Ishikawa (cell line): ENCODE measurements around the gene CFAP97.
A peak's percentile ranks its signal among the peaks of the same experiment; 100 is the strongest.

Experiments used
- CEBPB ChIP-seq: IDR thresholded peaks from 2 replicates; pipeline ENCODE4 v1.6.1; 2012
- CREB1 ChIP-seq: IDR thresholded peaks from 2 replicates; pipeline ENCODE4 v1.6.1; 2012; ENCODE audit warnings: low read depth
- EGR1 ChIP-seq: IDR thresholded peaks from 2 replicates; pipeline ENCODE4 v1.6.1; 2012
- EP300 ChIP-seq: IDR thresholded peaks from 2 replicates; pipeline ENCODE4 v1.6.1; 2012; ENCODE audit warnings: borderline replicate concordance
- FOXM1 ChIP-seq: IDR thresholded peaks from 2 replicates; pipeline ENCODE4 v1.6.1; 2012; ENCODE audit warnings: low read depth, borderline replicate concordance
- MAX ChIP-seq: IDR thresholded peaks from 2 replicates; pipeline ENCODE4 v1.6.1; 2012
- NFIC ChIP-seq: IDR thresholded peaks from 2 replicates; pipeline ENCODE4 v1.6.1; 2012
- RAD21 ChIP-seq: IDR thresholded peaks from 2 replicates; pipeline ENCODE4 v1.6.1; 2012; ENCODE audit warnings: low read depth
- REST ChIP-seq: IDR thresholded peaks from 2 replicates; pipeline ENCODE4 v1.6.1; 2012; ENCODE audit warnings: low read depth, mild to moderate bottlenecking
- TAF1 ChIP-seq: IDR thresholded peaks from 2 replicates; pipeline ENCODE4 v1.6.1; 2012; ENCODE audit warnings: low read depth, mild to moderate bottlenecking
- TCF12 ChIP-seq: IDR thresholded peaks from 2 replicates; pipeline ENCODE4 v1.6.1; 2012; ENCODE audit warnings: low read depth
- TEAD4 ChIP-seq: IDR thresholded peaks from 2 replicates; pipeline ENCODE4 v1.6.1; 2012
- USF1 ChIP-seq: IDR thresholded peaks from 2 replicates; pipeline ENCODE4 v1.6.1; 2012
- YY1 ChIP-seq: IDR thresholded peaks from 2 replicates; pipeline ENCODE4 v1.6.1; 2012; ENCODE audit warnings: low read depth
- ZBTB7A ChIP-seq: IDR thresholded peaks from 2 replicates; pipeline ENCODE4 v1.6.1; 2012; ENCODE audit warnings: low read depth

Gene CFAP97

GRCh38 chr4:185142912-185143600 lies 60.7 kb downstream of the CFAP97 start, which contains the start of gene SLC25A4:
Gene SLC25A4 (plus strand): TSS chr4:185143266. CDS start chr4:185143373, 107 bp downstream.
- TF ChIP-seq RAD21 (no peak), TAF1 (peak; percentile 84), CREB1 (no peak), ZBTB7A (peak; percentile 97), EP300 (no peak; the same call in 1 of the 2 replicates), EGR1 (peak; percentile 91), YY1 (peak; percentile 53), CEBPB (no peak), MAX (peak; percentile 79)

- no peak for TF ChIP-seq EP300
- no peak for TF ChIP-seq YY1
- no peak for TF ChIP-seq TCF12
- no peak for TF ChIP-seq FOXM1
- TF ChIP-seq CEBPB = peak; percentile 36; the same call in 1 of the 2 replicates
- TF ChIP-seq EGR1 = no peak
- no peak for TF ChIP-seq NFIC
- peak; percentile 61 for TF ChIP-seq USF1
- TF ChIP-seq CREB1 = no peak
- TF ChIP-seq MAX = no peak
- no peak for TF ChIP-seq RAD21
- no peak for TF ChIP-seq TEAD4
- no peak for TF ChIP-seq REST
Observed at GRCh38 chr4:185142564-185142911, 61.3 kb downstream of the CFAP97 start.

- no peak for TF ChIP-seq TAF1
- no peak for TF ChIP-seq CEBPB
- TF ChIP-seq EP300 = no peak
- TF ChIP-seq REST = no peak
- TF ChIP-seq CREB1 = no peak
- no peak for TF ChIP-seq NFIC
- no peak for TF ChIP-seq USF1
- TF ChIP-seq ZBTB7A = no peak
- TF ChIP-seq EGR1 = no peak
Observed at GRCh38 chr4:185141777-185142176, 62.0 kb downstream of the CFAP97 start.

GRCh38 chr4:185139736-185140135 lies 64.1 kb downstream of the CFAP97 start:
- TF ChIP-seq REST (no peak), ZBTB7A (no peak), RAD21 (no peak), EP300 (no peak), YY1 (no peak), TEAD4 (no peak), MAX (no peak), NFIC (no peak), EGR1 (no peak), CEBPB (no peak), FOXM1 (no peak), TCF12 (no peak), USF1 (no peak), TAF1 (no peak), CREB1 (no peak)
